Coronary artery (tissue), 2 donors: ENCODE data around the gene CHD5.

ENCODE experiments used
- DNase-seq: peaks from one replicate; pipeline ENCODE4 v3.0.0-alpha.2; 2017; ENCODE audit warnings: low spot score
- H3K27ac ChIP-seq, 2 donors: fragments of 200-600 bp; sonication (generic); one replicate each; pipeline ENCODE4 v1.5.1; 2016 to 2019
- H3K4me3 ChIP-seq: fragments of 200-600 bp; sonication (generic); 2 replicates; pipeline ENCODE4 v1.5.1; 2016; ENCODE audit warnings: mild to moderate bottlenecking, moderate library complexity
- CTCF ChIP-seq: fragments of 200-600 bp; sonication (generic); IDR thresholded peaks from one replicate; pipeline ENCODE4 v1.5.1; 2019; ENCODE audit warnings: antibody characterized with exemption

Gene CHD5

GRCh38 chr1:6185635-6186382, 5.7 kb upstream of the CHD5 start:
- TF ChIP-seq CTCF = no peak

DNA sequence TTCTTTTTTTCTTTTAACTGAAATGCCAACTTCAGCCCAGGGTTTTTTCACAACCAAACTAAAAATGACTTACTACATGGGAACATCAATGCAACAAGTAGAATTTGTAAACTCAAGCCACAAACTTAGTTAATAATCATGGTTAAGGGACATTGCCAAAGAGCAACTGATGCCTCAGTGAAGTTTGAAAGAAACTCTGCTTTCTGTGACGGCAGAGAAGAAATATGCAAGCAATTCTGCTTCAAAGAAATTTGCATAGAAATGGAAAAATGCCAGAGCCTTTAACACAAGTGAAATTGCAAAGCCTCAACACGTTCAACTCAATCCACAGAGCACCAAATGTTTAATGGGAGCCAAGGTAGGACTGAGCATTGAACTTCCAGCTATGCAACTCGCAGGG, 5.0 kb upstream of the CHD5 start:
- Histone ChIP-seq H3K4me3 (no peak overlapping the region), H3K27ac (no peak overlapping the region)
- TF ChIP-seq CTCF = no peak
- DNase-seq = no peak

More at GRCh38 chr1:6185635-6186382, 5.7 kb upstream of the CHD5 start:
- Histone ChIP-seq H3K4me3 (no peak overlapping the region), H3K27ac (no peak overlapping the region)
- DNase-seq = no peak

GRCh38 chr1:6184083-6184783, 4.1 kb upstream of the CHD5 start:
- Histone ChIP-seq H3K27ac (peak overlapping the region in 1 of 2 donors; percentile 81), H3K4me3 (no peak overlapping the region)
- no peak for TF ChIP-seq CTCF
- DNase-seq = no peak

DNA sequence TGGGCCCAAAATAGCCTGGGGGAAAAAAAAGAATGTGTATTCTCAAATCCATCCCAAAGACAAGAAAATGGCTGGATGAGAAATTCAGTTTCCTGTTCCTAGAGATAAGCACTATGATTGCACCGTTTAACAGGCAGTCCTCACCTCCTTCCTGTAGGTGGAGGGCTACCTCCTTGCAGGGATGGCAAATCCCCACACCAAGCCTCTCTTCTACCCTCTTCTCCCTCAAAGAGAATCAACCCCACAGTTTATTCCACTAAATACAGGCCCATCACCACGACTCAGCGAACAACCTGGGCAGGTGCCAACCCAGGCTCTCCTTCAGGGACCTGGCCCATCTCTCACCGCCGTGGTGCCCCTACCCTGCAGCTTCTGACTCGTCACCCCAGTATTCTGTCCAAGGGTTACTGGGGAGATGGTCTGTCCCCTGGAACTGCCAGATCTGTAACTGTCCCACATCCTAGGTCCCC, 3.4 kb upstream of the CHD5 start:
- DNase-seq = no peak
- no peak for TF ChIP-seq CTCF
- no peak overlapping the region for H3K4me3 ChIP-seq
- H3K27ac ChIP-seq = peak overlapping the region in 1 of 2 donors; percentile 81

DNA sequence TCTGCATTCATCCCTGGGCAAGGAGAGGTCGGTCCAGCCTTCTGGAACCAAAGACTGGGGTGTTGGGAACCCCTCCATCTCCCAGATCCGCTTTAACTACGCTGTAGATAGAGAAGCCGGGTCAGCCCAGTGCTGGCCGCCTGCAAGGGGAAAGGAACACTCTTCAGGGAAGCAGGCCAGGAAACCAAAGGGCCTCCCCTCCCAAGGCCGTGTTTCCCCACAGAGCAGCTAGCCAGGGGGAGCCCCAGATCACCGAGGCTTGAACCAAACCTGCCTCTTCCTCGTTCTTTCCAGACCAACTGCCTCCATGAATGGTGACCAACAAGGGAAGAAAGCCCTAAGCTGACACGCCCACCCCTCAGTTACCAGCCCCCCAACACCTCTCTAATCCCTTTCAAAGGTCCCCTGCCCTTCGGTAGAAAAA, 1.2 kb upstream of the CHD5 start:
- DNase-seq = no peak
- no peak overlapping the region for H3K4me3 ChIP-seq
- no peak for TF ChIP-seq CTCF
- H3K27ac ChIP-seq = peak overlapping the region in 1 of 2 donors; percentile 70

- Histone ChIP-seq H3K4me3 (peak overlapping the region; percentile 77), H3K27ac (peak overlapping the region in 1 of 2 donors; percentile 70)
- no peak for DNase-seq
- no peak for TF ChIP-seq CTCF
Measured at GRCh38 chr1:6180707-6181311, 688 bp upstream of the CHD5 start.
